NCI-H187 (cell line): ENCODE data around the gene CADM3.

ENCODE experiments used
- DNase-seq, 2 experiments: peaks; one replicate each; lab custom pipeline; 2025; lab: John Stamatoyannopoulos, UW

Gene CADM3

GRCh38 chr1:159206110-159206509 lies 34.7 kb downstream of the CADM3 start:
- no peak for DNase-seq

GRCh38 chr1:159207080-159207479 lies 35.7 kb downstream of the CADM3 start:
- DNase-seq, result no peak

DNA sequence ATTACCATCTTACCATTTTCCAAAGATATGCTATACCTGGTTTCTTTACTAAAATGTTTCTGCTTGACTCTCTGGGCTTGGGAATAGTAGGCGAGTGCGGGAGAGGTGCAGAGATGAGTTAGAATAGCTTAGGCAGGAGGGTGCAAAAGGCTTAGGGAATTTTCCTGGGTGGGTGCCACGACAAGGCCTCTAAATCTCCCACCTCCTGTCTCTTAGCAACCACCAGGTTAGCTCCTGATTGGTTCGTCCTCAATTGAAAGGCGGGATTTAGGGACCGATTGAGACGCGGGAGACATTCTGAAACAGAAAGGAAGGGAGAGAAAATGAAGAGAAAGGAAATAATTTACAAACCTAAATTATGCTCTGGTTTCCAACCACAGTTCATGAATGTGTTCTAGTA lies 36.4 kb downstream of the CADM3 start:
- no peak for DNase-seq

- no peak for DNase-seq
Measured at GRCh38 chr1:159208175-159208825, 36.9 kb downstream of the CADM3 start.

DNA sequence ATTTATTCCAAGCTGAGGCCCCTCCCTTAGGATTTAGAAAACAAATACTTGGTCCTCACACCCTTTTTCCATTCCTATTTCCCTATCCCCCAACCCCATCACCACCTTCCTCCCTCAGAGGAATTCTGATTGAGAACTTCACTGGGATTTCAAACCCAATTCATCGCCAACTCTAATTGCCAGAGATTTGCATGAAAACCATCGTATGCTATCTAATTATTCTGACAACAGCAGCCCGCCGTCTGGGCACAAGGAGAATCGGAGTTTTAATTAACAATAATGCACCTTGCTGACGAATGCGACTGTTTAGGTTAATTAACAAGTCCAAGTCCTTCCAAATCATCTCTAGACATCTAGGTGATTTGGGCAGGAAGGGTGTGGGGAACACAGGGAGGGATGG lies 37.6 kb downstream of the CADM3 start:
- DNase-seq, result no peak

DNA sequence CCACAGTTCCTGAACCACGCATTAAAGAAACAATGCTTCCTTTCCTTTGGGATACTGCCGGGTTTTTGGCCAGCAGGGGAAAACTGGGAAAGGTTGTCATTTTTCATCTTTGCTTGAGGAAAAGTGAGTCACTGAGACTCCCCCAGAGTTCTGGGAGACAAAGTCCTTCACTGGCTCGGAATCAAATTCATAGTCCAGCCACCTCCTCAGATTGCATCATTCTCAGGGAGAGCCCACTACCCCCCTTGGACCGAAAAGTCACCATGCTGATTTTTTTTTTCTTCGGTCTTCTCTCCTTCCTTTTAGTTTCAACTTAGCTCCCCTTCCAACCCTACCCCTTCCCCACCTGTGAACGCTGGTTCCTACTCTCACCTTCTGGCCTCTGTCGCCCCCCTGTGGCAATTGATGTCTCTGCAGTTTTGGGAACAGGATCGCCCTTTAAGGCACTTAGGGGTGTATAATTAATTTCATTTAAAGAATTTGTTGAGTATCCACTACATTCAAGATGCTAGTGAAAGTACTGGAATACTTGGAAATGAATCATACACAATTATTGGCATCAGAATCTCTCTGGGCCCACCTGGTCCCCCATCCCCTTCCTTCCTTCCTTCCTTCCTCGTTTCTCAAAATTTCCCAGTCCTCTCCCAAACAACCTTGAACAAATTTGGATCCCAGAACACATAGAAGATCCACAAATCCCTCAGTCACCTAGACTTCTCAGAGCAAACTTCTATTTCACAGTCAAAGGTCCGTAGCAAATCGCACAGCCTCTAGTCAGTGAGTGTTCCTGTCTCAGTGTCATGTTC lies 40.1 kb downstream of the CADM3 start:
- no peak for DNase-seq

DNA sequence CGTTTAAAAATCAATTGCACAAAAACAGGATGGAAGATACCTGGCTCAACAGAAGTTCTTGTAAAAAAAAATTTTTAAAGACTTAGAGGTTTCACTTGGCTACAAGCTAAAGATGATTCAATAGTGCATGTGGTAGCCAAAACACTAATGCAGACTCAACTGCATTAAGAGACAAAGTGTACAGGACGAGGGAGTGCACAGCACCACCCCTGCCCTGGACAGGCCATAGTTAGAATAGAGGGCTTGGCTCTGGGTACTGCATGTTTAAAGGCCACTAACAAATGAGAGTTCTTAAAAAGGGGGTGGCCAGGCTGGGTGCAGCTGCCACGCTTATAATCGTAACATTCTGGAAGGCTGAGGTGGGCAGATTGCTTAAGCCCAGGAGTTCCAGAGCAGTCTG lies 41.2 kb downstream of the CADM3 start:
- no peak for DNase-seq

- DNase-seq, result peak in 1 of 2 experiments; percentile 31
Measured at GRCh38 chr1:159214149-159214760, 42.8 kb downstream of the CADM3 start.

- no peak for DNase-seq
Measured at GRCh38 chr1:159218649-159219636, 47.5 kb downstream of the CADM3 start.

- DNase-seq, result no peak
Measured at GRCh38 chr1:159222075-159222865, 50.9 kb downstream of the CADM3 start.

- no peak for DNase-seq
Measured at GRCh38 chr1:159223004-159223403, 51.6 kb downstream of the CADM3 start.

DNA sequence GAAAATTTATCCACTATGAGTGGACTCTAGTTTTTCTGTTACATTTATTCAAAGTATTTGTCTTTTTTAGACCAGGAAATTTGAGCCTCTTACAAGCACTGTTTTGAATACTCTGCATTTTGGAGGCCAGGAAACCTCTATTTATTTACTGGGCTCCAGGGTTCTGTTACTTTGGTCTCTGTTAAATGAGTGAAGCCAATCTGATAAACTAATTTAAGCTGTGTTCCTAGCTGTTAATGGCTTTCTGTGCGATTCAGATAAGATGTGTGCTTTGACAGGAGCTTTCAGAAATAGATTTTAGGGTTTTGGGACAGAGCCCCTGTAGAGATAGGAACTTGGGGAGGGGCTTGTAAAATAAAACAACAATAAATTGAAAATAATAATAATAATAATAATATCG lies 57.1 kb downstream of the CADM3 start:
- no peak for DNase-seq

DNA sequence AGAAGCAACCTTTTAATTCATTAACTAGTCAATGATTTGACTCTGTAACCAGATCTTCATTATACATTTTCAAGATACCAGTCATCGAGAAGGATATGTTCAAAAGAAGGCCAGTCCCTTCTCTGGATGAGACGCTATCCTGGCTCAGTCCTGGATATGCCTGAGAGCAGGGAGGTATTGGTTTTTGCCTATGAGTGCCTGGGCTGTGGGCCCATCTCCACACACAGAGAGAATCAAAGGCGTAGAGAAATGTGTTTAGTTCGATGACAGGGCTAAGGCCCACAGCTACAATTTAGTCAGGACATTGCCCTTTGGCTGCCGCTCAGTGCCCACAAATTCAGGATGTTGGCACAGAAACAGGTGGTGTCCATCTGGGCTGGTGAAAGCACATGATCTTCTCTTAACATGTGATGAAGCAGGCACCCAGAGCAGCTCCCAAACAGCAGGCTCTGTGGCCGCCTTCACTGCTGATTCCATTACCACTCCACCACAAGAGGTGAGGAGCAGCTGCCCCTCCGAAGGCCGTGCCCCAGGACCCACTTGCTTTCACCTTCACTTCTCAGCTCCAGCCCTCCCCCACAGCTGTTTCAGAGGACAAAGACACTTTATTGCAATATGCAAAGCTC lies 58.0 kb downstream of the CADM3 start:
- DNase-seq, result no peak

DNA sequence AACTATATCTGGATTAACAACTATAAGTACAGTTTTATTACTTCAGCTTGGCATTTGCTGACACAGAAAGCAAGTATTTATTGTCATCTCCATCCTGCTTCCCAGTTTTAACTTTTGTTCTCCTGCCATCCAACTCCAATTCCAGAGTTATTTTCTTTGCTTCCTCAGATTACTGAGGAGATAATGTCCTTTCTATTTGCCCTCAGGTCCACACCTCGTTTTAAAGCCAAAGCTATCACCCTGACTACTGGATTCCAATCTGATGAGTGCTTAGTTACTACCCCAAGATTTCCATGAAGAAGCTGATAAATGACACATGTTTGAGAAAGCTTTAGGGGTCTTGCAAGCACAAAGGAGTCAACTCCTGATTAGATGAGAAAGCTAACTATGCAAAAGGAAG lies 58.5 kb downstream of the CADM3 start:
- no peak for DNase-seq

GRCh38 chr1:159239551-159240220 lies 68.3 kb downstream of the CADM3 start:
- no peak for DNase-seq

- no peak for DNase-seq
Measured at GRCh38 chr1:159247266-159247665, 75.9 kb downstream of the CADM3 start.

DNA sequence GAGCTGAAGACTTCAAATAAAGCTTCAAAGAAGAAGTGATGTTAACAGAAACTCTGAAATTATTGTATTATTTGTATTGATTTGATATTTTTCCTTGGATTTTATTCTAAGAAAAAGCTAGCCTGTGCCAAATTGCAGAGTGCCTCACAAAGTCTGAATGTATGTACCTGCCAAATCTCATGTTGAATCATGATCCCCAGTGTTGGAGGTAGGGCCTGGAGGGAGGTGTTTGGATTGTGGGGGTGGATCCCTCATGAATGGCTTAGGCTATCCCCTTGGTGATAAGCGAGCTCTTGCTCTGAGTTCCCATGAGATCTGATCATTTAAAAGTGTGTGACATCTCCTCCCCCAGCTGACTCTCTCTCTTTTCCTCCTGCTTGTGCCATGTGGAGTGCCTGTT lies 76.9 kb downstream of the CADM3 start:
- DNase-seq, result no peak

DNA sequence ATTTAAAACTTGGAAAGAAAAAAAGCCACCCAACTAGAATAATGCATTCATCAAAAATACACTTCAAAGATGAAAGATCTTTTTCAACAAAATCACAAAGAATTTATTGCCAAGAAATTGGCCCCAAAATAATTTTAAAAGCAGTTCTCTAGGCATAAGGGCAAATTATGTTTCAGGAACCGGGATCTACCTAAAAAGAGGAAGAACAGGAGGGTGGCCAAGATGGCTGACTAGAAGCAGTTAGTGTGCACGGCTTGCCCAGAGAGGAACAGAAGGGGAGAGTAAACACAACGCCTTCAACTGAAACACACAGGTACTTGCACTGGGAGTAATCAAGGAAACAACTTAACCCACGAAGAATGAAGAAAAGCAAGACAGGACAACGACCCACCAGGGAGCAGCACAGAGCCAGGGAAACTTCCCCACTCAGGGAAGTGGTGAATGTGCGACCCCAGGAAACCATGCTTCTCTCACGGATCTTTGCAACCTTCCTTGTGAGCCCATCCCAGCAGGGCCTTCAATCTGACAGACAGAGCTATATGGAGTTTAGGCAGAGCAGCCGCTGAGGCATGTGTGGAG lies 79.3 kb downstream of the CADM3 start:
- no peak for DNase-seq
